Lung (tissue), 12 donors: ENCODE measurements around the gene PLEKHG4B. TPM values are rescaled to one million over a fixed set of nuclear protein-coding genes. Genes with fewer than 3 reads are reported as not detected.
A peak's percentile ranks its signal among the peaks of the same experiment; 100 is the strongest.
"Not testable (repeated sequence)": the region's sequence is repeated elsewhere in the genome, so short reads cannot be mapped to it uniquely, and the experiment has no call there.

ENCODE experiments used
- ATAC-seq: fragments of 200-7000 bp; cut with Tn5 transposase; one replicate; pipeline ENCODE4 v1.9.1; 2020; ENCODE audit warnings: moderate number of reproducible peaks; ENCODE audit not compliant: insufficient read depth, low FRiP score
- DNase-seq, 3 donors: peaks; one replicate each; pipeline ENCODE4 v3.0.0-alpha.2; 2013 to 2017
- H3K27ac ChIP-seq, 2 donors: one replicate each; pipeline ENCODE4 v1.5.1; 2013; ENCODE audit warnings: mild to moderate bottlenecking in 2 of 2, moderate library complexity in 2 of 2, control low read depth in 1 of 2, inconsistent platforms in 1 of 2, low read depth in 1 of 2, low read length in 1 of 2
- H3K27me3 ChIP-seq, 3 donors: one replicate each; pipeline ENCODE4 v1.5.1; 2013; ENCODE audit warnings: low read length in 2 of 3; ENCODE audit not compliant: control insufficient read depth in 3 of 3, insufficient read depth in 3 of 3
- H3K36me3 ChIP-seq, 4 donors: one replicate each; pipeline ENCODE4 v1.5.1; 2013; ENCODE audit warnings: low read length in 4 of 4, mild to moderate bottlenecking in 1 of 4, moderate library complexity in 1 of 4; ENCODE audit not compliant: control insufficient read depth in 4 of 4, insufficient read depth in 4 of 4
- H3K4me1 ChIP-seq, 5 donors: one replicate each; pipeline ENCODE4 v1.5.1; 2013; ENCODE audit warnings: low read length in 5 of 5, mild to moderate bottlenecking in 2 of 5, moderate library complexity in 1 of 5; ENCODE audit not compliant: control insufficient read depth in 5 of 5, insufficient read depth in 5 of 5
- H3K4me3 ChIP-seq: one replicate; pipeline ENCODE4 v1.5.1; 2013; ENCODE audit warnings: mild to moderate bottlenecking, control low read depth, moderate library complexity
- H3K9ac ChIP-seq, 2 donors: one replicate each; pipeline ENCODE4 v1.5.1; 2013; ENCODE audit warnings: low read length in 2 of 2, control low read depth in 1 of 2; ENCODE audit not compliant: insufficient read depth in 1 of 2
- H3K9me3 ChIP-seq, 4 donors: one replicate each; pipeline ENCODE4 v1.5.1; 2013; ENCODE audit warnings: low read length in 3 of 4, mild to moderate bottlenecking in 1 of 4, moderate library complexity in 1 of 4; ENCODE audit not compliant: control insufficient read depth in 4 of 4, insufficient read depth in 3 of 4
- WGBS, 2 donors: extraction: QIAGEN DNeasy Blood & Tissue Kit; methylation state at CpG; one replicate each; pipeline ENCODE4 v1.1.7; 2013; 5-methylcytosine and 5-hydroxymethylcytosine counted together
- polyA plus RNA-seq, 2 donors: library from polyadenylated mRNA; stranded (reverse); fragments of 200-250 nt; gene quantifications; one replicate each; pipeline ENCODE4 v1.2.1, GENCODE V29; 2013
- total RNA-seq, 2 donors: library from RNA; depleted of rRNA in 1 of 2; stranded (reverse); fragments of >200 nt in 1 of 2; gene quantifications; one replicate each; pipeline ENCODE4 v1.2.1, GENCODE V29; 2014 to 2021
- TF ChIP-seq, protein P1 (sequence below): IDR thresholded peaks from 2 replicates; pipeline ENCODE4 v1.5.1; 2012; ENCODE audit warnings: mild to moderate bottlenecking; ENCODE audit errors: control extremely low read depth, extremely low read depth
- donor health status: control.
- donor health status: control.
- donor health status: Bipolar disorder and iron deficiency.
- donor health status: healthy.
- donor health status: DM: yes; HTN: yes; CAD: no.

Gene PLEKHG4B
- total and polyA plus RNA-seq, 4 donors: 0.24 to 4.7 (median 3.0) TPM

DNA sequence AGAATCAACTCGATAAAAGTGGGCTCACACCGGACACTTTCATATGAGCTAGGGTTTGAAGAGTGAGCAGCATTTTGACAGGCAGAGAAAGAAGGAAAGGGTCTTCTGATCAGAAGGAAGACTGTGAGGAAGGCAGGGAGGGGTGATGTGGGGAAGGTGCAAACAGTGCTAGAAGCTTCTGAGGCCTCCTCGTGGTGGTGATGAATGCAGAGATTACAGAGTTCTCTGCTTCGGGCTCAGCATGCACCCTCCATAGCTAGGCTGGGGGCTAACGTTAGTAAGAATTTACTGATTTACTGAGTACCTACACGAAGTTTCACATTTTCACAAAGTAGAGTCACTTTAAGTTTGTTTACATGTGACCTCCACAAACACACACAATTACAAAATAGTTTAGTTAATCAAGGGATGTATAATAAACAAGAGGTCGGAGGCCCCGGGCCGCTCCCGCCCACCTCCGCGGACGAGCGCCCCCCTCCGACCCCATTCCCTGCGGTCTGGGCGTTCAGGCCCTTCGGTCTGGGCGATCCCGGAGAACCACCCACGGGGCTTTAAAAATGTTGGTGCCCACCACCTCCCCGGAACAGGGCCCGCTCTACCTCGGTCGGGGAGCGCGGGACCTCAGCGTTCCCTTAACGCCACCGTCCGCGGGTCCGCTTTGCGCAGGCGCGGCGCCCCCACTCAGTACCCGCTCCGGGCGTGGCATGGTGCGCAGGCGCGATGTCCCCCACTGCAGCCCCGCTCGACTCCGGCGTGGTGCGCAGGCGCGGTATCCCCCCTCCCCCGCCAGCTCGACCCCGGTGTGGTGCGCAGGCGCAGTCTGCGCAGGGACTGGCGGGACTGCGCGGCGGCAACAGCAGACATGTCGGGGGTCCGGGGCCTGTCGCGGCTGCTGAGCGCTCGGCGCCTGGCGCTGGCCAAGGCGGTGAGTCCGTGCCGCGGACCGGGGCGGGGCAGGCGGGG, 125.8 kb downstream of the PLEKHG4B start, which contains the start of the genes CCDC127 and SDHA:
TSS of gene CCDC127 (minus strand) at position 660 of the 963 bp plus-strand sequence. CDS start 1,304 bp downstream, outside the sequence.
TSS of gene SDHA (plus strand) at position 827 of the 963 bp plus-strand sequence. CDS start at position 863, 36 bp downstream.
- DNase-seq: peak; percentile 97 to 98 (median 98)
- peak within 1 kb of the TSS; percentile 96 for H3K4me3 ChIP-seq
- not testable (repeated sequence) for H3K36me3 ChIP-seq, H3K27me3 ChIP-seq, H3K9me3 ChIP-seq
- H3K27ac ChIP-seq: peak within 1 kb of the TSS; percentile 87 to 99
- peak; percentile 93 for ATAC-seq
- peaks cover 2 to 15% (median 5%) of the 10 kb centered on the region in 5 donors for H3K4me1 ChIP-seq
- peak within 1 kb of the TSS; percentile 37 to 49 for H3K9ac ChIP-seq
- 1% methylated on average over 58 to 74 of the region's 75 CpGs for WGBS, 2 donors
- TF ChIP-seq, protein P1, sequence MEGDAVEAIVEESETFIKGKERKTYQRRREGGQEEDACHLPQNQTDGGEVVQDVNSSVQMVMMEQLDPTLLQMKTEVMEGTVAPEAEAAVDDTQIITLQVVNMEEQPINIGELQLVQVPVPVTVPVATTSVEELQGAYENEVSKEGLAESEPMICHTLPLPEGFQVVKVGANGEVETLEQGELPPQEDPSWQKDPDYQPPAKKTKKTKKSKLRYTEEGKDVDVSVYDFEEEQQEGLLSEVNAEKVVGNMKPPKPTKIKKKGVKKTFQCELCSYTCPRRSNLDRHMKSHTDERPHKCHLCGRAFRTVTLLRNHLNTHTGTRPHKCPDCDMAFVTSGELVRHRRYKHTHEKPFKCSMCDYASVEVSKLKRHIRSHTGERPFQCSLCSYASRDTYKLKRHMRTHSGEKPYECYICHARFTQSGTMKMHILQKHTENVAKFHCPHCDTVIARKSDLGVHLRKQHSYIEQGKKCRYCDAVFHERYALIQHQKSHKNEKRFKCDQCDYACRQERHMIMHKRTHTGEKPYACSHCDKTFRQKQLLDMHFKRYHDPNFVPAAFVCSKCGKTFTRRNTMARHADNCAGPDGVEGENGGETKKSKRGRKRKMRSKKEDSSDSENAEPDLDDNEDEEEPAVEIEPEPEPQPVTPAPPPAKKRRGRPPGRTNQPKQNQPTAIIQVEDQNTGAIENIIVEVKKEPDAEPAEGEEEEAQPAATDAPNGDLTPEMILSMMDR: peak; percentile 21

DNA sequence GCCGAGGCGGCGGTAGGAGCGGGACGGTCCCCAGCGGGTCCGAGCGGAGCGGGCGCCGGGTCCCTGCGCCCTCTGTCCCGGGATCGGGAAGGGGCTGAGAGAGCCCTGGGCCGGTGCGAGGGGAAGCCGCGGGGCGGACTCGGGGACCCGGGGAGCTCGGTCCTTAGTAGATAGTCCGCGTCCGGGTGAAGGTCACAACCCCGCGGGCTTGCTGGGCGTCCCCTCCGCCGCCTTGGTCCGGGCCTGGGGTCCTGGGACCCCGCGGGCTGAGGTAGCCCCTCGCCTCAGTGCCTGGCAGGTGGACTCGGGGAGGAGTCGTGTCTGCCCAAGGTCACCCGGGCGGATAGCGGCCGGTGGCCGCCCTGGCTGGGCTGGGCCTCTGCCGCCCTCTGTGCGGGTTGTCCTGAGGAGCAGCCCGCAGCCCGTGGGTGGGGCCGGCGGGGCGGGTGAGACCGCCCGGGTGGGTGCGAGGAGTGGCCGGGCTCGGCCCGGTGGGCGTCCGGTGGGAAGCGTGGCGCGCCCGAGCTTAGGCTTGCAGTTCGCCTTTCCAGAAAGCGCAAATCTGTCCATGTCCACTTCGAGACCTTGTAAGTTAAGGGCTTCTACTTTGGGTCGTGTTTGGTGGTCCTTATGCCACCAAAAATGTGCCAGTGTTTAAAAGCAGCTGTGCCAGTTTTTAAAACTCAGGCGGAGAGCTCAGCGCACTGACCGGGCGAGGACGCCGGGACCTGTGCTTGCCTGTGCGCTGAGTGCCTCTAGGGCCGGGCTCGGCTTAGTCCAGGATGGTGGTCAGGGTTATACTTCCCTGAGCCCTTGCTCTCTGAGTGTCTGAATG, 126.7 kb downstream of the PLEKHG4B start:
- peaks cover 3 to 15% (median 5%) of the 10 kb centered on the region in 5 donors for H3K4me1 ChIP-seq
- H3K9me3 ChIP-seq: no peaks in the 10 kb centered on the region
- peak in 2 of 3 donors; percentile 23 to 24 for DNase-seq
- 0% methylated on average over 52 to 73 of the region's 73 CpGs for WGBS, 2 donors
- peak overlapping the region; percentile 87 to 99 for H3K27ac ChIP-seq
- peak overlapping the region; percentile 1 to 37 for H3K9ac ChIP-seq
- no peaks in the 10 kb centered on the region for H3K27me3 ChIP-seq
- TF ChIP-seq, protein P1: no peak
- H3K4me3 ChIP-seq: peak overlapping the region; percentile 96
- ATAC-seq: peak; percentile 56
- peaks cover 0 to 6% (median 2%) of the 10 kb centered on the region in 4 donors for H3K36me3 ChIP-seq

DNA sequence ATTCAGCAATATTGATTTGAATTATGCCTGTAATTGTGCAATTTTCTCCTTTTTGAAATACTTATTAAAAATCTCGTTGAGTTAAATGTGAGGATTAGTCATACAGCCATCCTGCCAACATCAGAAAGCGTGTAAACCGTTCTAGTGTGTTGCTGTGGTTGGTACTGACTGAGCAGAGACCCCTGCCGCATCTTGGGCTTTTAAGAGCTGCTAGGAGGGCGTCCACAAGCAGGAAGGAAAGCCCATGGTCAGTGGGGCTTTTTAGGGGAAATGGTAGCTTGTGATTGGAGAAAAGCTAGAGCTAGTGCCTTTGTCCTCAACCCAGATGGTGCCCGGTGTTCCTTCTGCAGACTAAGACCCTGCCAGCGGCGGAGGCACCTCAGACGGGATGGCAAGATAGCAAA, 127.5 kb downstream of the PLEKHG4B start:
- H3K4me1 ChIP-seq: peaks cover 3 to 15% (median 5%) of the 10 kb centered on the region in 5 donors
- DNase-seq: peak in 2 of 3 donors; percentile 20 to 23
- TF ChIP-seq, protein P1: no peak

More for the DNA sequence above, 127.5 kb downstream of the PLEKHG4B start:
- Histone ChIP-seq H3K4me3 (no peak overlapping the region), H3K27me3 (no peaks in the 10 kb centered on the region), H3K36me3 (peaks cover 0 to 6% (median 1%) of the 10 kb centered on the region in 4 donors), H3K9ac (peak overlapping the region; percentile 1 to 12), H3K9me3 (no peaks in the 10 kb centered on the region), H3K27ac (peak overlapping the region; percentile 17 to 58)
- 4 to 11% methylated on average over 9 of the region's 9 CpGs for WGBS, 2 donors
- ATAC-seq: no peak
